ENCODE results near the gene NKD2.
"Not testable (repeated sequence)": the region's sequence is repeated elsewhere in the genome, so short reads cannot be mapped to it uniquely, and the experiment has no call there.

NKD2 gene

GRCh38 chr5:1000329-1000728 is 8.3 kb upstream of the NKD2 start:
- no peak for DNase-seq (ENCODE audit: low spot score)

GRCh38 chr5:1000831-1001230 is 7.8 kb upstream of the NKD2 start:
- not testable (repeated sequence) for DNase-seq (ENCODE audit: low spot score)

- DNase-seq (ENCODE audit: low spot score) = no peak
These were observed 7.0 kb upstream of the NKD2 start for GRCh38 chr5:1001406-1002270.

GRCh38 chr5:1002271-1002546 is 6.4 kb upstream of the NKD2 start:
- DNase-seq (ENCODE audit: low spot score) = no peak

GRCh38 chr5:1002836-1003235 is 5.8 kb upstream of the NKD2 start:
- DNase-seq (ENCODE audit: low spot score) = no peak

- DNase-seq (ENCODE audit: low spot score) = no peak
These were observed 5.2 kb upstream of the NKD2 start for GRCh38 chr5:1003296-1003937.

- peak; percentile 87 for DNase-seq (ENCODE audit: low spot score)
These were observed 3.9 kb upstream of the NKD2 start for GRCh38 chr5:1004461-1005248.

GRCh38 chr5:1005249-1005851 is 3.3 kb upstream of the NKD2 start:
- no peak for DNase-seq (ENCODE audit: low spot score)

GRCh38 chr5:1005904-1006655 is 2.5 kb upstream of the NKD2 start:
- no peak for DNase-seq (ENCODE audit: low spot score)

GRCh38 chr5:1006656-1007071 is 1.9 kb upstream of the NKD2 start:
- no peak for DNase-seq (ENCODE audit: low spot score)

GRCh38 chr5:1007221-1007680 is 1.4 kb upstream of the NKD2 start:
- DNase-seq (ENCODE audit: low spot score) = no peak

GRCh38 chr5:1007681-1008450 is 736 bp upstream of the NKD2 start:
- no peak for DNase-seq (ENCODE audit: low spot score)

GRCh38 chr5:1009359-1010180 is 968 bp downstream of the NKD2 start:
- no peak for DNase-seq (ENCODE audit: low spot score)

- no peak for DNase-seq (ENCODE audit: low spot score)
These were observed 1.5 kb downstream of the NKD2 start for GRCh38 chr5:1010181-1010510.

- no peak for DNase-seq (ENCODE audit: low spot score)
These were observed 2.0 kb downstream of the NKD2 start for GRCh38 chr5:1010641-1011046.

GRCh38 chr5:1011226-1011631 is 2.6 kb downstream of the NKD2 start:
- no peak for DNase-seq (ENCODE audit: low spot score)

GRCh38 chr5:1011741-1012312 is 3.2 kb downstream of the NKD2 start:
- no peak for DNase-seq (ENCODE audit: low spot score)

- no peak for DNase-seq (ENCODE audit: low spot score)
These were observed 3.8 kb downstream of the NKD2 start for GRCh38 chr5:1012313-1012841.

GRCh38 chr5:1012900-1013237 is 4.3 kb downstream of the NKD2 start:
- DNase-seq (ENCODE audit: low spot score) = no peak

All from ecto neural progenitor cell (in vitro differentiated cells).